GM19351 (cell line): Measurements from ENCODE around the gene ALX4.

ENCODE experiments used
- ATAC-seq: cut with Tn5 transposase; IDR thresholded peaks from one replicate; pipeline ENCODE4 v1.9.1; 2021; ENCODE audit warnings: mild to moderate bottlenecking, moderate library complexity; ENCODE audit not compliant: unreplicated experiment

ALX4 gene

DNA sequence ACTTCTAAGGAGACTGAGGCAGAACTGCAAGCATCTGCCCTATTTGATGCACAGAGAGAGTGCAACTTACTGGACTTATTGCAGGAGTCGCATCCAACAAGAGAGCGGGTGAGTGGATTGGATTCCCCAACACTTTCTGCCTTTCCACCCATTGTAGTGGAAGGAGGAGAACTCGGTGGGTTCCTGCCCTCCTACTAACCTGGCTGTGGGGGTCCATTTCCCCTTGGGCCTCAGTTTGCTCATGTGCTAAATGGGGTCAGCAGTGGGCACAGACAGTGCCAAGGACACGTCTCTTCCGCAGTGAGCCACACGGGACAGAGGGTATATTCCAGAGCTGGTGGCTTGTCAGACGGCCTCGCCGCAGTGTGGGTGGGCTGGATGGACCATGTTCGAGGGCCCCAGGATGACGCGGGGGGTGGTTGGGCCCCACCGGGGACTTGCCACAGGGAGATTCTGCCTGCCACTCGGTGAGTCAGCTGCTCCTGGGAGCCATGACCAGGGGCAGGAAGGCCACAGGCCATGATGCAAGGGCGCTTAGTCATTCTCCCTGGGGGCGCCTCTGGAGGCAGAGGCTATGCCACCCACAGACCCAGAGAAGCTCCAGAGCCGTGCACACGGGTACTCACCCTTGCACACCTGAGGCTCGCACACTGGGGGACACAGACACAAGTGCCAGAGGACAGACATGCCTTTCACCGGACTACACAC is 8.2 kb downstream of the ALX4 start:
- ATAC-seq, result no peak

DNA sequence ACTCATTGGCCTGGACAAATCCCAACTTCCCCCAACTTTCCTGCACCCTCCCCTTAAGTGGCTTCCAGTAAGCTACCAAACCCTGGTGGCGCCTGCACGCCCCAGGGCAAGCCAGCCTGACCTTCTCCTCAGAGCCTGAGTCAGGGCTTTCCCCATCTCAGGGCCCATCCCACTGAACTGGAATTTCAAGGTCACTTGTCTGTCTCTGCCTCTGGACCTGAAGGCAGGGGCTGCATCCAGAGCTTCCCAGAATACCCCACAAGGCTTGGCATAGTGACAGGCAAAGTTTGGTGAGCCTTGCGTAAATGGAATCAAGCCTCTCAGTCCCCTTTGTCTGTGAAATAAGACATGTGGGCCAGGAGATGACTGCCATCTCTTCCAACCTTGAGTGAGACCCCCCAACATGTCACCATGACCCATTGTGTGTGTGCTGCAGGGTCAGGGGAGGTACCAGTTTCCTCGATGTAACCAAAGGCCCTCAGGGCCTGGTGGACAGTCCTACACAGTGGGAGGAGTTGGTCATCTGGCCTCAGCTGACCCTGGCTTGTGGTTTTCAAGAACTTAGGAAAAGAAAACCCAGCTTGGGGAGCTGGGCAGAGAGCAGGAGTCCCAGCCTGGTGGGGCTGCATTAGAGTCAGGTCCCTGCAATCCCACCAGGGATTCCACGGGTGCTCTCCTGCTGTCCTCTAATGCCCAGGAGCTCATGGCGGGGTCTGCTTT is 8.9 kb downstream of the ALX4 start:
- no peak for ATAC-seq

DNA sequence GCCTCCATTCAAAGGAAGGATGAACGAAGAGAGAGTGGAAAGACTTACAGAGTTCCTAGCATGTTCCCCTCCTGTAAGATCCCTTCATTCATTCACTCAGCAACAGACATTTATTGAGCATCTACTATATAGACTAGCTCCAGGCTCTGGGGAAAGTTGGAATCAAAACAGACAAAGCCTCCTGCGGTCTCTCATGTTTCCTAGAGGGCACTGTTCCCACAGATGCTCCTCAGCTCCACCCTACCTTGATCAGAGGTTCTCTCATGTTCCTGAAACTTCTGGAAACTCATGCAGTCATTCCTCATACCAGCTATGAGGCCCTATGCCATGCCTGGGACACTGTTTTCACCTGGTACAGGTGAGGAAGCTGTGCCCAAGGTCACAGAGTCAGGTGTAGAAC is 11.1 kb downstream of the ALX4 start:
- ATAC-seq, result no peak

DNA sequence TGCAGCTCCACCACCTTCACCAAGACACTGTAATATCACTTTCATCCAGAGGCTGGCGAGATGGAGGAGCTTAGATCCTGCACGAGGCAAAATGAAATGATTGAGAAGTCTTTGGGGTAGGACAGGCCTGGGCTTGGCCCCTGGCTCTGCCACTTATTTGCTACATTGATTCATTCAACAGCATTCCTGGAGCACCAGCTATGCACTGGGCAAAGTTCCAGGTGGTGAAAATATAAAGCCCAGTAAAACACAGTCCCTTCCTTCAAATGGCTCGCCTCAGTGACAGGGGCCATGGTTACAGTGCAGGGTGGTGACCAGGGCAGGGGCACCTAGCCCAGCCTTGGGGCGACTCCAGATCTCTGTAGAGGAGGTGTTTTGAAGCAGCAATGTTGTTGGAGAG is 19.7 kb downstream of the ALX4 start:
- ATAC-seq, result no peak

DNA sequence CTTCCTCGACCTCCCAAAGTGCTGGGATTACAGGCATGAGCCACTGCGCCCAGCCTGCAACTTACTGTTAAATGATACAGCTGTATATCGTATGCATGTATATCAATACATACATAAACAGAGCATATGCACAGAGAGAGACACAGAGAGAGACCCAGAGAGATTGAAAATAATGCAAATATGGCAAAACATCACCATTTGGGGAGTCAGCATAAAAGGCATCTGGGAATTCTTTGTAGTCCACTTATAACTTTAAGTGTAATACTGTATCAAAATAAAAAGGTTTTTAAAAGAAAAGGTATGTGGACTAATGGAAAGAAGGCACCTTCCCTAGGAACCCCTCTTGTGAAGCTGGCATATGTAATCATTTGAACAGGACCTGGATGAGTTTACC is 21.8 kb downstream of the ALX4 start:
- no peak for ATAC-seq

DNA sequence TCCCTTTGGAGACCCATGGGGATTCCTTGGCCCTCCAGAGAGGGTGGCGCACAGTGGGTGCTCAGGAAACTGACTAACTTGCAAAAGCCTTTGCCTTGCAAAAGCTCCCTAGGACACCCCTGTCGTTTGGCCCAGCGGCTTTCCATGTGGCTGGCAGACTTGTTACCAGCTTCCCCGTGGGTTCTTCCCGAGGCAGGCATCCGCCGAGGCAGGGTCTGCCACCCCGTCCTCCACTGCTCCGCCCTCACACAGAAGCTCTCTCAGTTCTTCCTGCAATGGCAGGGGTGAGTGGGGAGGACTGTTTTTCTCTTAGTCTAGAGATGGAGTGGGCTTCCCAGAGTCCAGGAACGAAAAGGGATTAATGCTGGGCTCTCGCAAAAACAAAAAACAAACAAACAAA is 23.0 kb downstream of the ALX4 start:
- ATAC-seq, result no peak

DNA sequence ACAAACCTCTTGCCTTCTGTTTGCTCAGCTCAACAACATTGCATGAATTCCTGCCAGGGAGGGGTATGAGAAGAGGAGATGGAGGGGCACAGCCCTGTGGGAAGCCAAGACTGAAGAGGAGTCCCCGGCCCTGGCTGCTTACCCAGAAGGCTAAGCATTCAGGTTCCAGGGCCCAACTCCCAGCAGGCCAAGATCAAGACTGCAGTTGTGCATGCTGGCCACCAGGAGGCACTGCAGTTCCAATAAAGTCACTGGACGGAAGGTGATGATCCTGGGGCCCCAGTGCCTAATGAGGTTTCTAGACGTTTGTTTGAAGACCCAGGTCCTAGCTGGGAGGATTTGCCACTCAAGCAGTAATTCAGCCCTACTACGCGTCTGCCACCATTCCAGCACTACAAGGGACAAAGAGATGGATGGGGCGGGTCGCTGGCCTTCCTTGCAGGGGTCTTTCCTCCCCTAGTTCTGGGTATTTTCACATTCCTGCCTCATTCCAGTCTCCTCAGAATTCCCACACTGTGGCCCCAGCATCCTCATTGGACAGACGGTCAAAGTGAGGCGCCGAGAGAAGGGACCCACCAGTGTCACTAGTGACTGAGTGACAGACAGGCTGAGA is 23.6 kb downstream of the ALX4 start:
- peak; percentile 55 for ATAC-seq

DNA sequence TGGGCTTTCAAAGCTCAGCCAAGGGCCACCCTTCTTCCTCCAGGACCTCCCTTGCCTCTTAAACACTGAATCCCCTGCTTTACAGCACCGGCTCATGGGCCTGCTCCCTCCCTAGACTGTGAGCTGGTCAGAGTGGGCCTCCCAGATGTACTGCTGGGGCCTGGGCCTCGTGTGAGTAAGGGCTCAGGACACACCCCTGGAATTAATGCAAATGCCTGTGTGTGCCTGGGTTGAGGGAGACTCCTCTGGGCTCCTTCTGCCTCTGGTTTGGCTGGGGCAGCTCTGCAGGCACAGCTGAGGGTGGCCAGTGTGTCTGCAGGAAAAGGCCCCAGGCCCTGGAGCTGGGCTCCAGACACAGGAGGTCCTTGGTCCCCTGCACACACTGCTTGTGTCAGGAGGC is 24.2 kb downstream of the ALX4 start:
- no peak for ATAC-seq

DNA sequence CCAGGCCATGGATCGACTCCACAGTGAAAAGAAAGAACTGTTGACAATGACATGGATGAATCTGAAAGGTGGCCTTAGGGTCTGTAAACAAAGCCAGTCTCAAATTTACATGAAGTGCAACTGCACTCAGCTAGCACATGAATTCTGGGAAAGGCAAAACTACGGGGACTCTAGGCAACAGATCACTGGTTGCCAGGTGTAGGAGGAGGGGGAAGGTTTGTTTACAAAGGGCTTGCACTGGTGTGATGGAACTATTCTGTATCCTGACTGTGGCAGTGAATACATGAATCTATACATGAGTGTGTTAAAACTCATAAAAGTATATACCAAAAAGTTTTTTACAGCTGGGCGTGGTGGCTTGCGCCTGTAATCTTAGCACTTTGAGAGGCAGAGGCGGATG is 27.3 kb downstream of the ALX4 start:
- ATAC-seq, result no peak

DNA sequence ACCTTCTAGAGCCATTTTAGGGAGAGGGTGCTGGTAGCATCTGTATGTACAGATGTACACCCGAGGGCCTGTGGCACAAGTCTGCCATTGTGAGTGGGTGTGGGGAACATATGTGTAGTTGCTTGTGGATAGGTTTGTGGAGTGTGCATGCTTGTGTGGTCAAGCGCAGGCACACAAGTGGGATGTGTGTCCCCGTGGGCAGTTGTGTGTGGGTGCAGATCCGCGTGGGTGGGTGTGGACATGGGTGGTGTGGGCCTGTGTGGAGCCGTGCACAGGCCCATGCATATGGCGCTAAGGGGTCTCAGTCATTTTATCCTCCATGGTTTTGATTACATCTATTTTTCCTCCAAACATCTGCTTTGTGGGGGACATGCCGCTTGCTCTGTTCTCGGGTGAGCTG is 28.8 kb downstream of the ALX4 start:
- ATAC-seq, result no peak

DNA sequence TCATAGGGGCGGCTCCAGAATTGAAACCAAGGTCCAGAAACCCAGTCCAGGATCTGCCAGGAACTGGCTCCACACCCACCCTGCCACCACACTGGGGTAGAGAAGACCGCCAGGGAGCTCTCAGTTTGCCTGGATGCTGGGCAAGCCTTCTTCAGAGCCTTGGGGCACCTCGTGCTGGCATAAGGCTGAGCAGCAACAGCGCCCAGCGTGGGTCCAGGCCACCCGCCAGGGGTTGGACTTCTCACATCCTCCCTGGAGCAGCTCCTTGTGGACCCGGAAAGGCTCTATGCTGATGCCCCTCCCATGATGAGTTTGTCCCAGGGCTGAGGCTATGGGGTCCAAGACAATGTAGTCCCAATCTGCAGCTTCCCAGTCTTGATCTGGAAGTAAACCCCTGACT is 29.7 kb downstream of the ALX4 start:
- ATAC-seq, result no peak

DNA sequence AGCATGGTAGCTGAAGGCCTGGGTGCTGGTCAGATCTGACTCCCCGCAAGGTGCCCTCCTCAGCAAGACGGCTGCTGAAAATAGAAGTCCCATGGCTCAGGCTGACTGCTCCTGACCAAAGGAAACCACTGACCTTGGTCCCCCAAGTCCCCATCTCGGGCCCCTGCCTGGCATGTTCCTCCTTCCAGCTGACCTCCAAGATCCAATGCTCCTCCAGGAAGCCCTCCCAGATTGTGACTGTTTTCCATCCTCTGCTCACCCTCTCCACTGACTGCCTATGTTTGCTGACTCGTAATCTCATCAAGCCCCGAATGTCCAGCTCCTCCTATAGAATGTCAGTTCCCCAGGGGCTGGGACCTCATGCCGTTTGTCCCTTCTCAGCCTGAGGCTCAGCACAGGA is 30.5 kb downstream of the ALX4 start:
- ATAC-seq, result no peak

DNA sequence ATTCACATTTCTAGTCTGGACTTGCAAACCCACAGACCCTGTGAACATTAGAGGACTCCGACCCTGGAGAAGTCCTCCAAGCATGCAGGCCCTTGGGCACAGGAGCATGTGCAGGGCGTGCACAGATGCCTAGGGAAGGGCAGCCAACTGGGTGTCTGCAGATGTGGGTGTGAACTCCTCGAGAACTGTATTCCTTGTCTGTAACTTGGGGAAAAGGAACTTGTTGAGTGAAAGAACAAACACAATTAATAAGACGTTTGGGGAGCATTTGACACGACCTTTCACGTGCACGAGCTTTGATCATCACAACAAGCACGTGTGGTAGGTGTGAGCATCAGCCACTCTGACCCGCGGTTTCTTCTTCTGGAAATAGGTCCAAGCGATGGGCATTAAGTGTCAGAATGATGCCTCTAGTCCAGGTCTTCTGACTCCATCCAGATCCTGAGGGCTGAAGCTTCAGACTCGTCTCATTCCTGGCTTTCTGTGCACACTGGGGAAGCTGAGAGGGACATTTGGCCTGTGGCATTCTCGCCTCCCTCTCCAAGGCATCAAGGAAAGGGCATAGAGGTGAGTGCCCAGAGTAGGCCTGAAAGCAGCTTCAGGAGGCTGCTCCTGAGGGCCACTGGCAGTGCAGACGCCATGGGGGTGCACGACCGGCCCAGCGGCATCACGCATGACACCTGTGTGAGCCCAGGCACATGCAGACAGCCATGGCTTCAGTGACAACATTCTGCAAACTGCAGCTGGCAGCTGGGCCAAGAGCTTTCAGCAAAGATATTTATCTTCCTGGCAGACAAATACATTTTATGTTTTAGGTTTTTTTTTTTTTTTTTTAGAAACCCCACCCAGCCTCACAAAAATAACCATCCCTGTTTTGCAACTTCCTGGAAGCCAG is 32.5 kb downstream of the ALX4 start:
- ATAC-seq, result no peak

DNA sequence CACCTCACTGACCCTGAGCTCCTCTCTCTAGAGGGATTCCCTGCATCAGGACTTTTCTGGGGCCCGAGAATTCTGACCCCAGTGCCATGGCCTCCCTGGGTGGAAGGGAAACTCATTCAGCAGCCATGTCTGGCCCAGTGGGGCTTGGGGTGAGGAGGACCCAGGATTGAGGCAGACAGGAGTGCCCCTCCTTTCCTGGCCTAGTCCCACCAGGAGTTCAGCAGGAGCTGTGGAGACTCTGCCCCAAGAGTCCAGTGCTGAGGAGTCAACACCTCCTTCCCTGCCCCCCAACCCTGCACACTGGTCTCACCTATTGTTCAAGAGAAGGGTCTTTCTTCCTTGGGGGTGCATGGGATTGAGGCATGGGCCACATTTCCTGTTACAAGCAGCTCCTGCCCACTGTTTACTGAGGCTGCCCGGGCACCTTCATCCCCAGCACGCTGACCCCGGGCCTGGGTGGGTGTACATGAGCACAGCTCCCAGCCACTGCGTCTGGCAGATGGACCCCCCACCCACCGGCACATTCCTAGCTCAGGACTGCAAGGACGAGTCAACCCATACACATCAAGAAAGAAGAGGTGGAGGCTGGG is 33.9 kb downstream of the ALX4 start:
- no peak for ATAC-seq

DNA sequence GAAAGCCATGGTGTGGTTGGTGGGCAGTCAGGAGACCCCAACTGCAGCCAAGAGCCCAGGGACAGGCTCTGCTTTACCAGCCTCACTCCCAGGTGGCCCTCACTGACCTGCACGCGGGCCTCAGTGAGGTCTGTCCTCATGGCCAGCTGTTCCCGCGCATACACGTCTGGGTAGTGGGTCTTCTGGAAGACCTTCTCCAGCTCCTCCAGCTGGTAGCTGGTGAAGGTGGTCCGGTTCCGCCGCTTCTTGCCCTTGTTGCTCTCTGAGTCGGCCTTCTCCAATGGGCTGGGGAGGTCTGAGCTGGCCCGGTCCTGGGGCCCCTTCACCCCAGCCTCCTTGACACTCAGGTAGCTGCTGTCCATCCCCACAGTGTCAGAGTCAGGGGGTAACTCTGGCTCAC is 34.7 kb downstream of the ALX4 start:
- no peak for ATAC-seq

DNA sequence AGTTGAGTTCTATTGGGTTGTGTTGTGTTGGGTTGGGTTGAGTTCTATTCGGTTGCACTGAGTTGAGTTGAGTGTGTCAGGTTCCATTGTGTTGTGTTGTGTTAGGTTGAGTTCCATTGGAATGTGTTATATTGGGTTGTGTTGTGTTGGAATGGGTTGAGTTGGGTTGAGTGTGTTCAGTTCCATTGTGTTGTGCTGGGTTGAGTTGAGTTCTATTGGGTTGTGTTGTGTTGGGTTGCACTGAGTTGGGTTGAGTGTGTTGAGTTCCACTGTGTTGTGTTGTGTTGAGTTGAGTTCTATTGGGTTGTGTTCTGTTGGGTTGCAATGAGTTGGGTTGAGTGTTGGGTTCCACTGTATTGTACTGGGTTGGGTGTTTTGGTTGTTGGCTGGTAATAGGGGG is 35.5 kb downstream of the ALX4 start:
- no peak for ATAC-seq

DNA sequence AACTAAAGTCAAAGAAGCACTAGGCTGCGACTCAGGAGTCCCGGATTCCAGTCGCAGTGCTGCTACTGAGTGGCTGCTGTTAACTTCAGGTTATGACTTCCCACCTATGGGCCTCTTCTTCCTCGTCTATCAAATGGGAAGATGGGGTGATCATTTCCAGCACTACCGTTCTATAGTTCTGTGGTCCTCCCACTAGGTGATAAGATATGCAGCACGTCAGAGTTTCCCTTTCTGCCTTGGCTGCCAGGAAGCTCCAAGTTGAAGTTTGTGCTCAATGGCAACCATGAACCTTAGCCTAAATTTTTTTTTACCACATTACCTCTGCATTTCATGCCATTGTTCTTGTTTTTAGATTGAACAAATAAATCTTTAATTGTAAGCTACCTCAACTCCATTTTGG is 38.7 kb downstream of the ALX4 start:
- ATAC-seq, result no peak

DNA sequence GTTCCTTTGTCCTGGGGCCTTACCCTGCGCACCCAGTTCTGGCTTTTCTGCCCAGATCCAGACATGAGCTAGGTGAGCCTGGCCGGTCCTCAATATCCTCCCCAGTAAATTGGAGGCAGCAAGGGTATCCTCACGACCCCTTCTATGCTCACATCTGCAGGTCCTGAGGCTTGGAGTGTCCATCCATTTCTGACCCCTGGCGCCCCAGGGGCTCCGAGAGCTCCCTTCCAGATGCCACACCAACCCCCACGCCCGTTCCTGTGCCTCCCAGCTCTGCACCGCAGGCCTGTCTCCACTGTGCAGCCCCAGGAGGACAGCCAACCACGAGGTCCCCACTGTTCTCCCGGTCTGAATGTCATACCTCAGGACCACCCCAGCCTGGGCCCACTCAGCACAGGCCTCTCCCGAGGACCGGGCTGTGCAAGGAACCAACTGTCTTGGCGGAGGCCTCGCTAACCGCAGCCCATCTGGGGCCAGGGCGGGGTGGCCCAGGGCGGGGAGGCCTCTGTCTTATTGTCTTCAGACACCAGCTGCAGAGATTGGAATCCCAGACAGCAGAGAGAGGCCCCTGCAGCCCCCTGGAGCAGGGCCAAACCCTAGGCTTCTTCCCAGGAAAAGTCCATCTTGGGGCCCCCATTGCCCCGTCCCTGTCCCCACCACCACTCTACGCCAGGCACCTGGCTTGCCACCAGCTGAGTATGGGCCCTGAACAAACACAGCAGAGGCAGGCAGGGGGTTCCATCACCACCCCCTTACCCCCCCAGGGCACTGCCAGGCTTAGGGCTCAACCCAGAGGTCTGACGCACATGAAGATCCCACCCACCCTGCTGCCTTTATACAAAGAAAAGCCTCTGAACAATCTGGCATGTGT is 39.3 kb downstream of the ALX4 start:
- no peak for ATAC-seq

DNA sequence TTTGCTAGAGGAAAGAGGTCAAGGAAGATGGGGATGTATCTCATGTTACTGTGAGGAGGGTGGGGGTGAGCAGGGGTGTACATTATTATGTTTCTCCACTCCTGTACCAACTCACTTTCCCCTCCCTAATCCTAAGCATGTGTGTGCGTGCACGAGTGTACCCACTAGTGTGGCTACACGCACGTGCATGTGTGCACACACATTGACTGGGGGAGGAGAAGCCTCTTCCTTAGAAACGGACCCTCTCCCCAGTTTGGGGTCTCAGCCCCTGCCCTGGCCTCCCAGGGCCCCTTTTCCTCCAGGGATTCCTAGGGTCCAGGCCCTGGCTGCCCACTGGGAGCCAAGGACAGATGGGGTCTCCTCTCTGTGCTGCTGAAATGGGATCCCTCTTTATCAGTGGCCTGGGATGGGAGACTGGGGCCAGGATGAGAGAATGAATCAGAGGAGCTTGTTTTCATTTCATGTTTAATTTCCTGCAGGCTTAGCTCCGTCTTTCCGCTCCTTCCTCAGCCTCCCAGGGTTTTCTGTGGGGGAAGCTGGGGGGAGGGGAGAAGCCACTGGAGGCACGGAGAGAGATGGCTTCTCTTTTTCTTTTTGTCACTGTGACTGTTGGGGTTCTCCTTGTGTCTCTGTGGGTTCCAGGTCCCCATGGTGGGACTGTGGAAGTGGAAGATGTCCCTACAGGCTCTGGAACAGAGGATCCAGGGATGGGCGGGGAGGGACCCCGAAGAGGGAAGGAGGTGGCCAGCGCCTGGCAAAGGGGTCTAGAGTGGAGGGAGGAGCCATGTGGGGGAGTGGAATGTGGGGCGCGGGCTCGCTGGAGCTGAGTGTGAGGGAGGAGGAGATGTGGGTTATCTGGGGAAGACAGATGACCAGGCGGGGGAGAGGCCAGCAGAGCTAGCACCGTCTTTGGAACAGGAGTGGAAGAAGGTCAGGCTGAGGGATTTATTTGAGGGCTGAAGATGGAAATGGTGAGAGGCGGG is 40.3 kb downstream of the ALX4 start:
- ATAC-seq, result no peak
